Activated CD4-positive, alpha-beta T cell treated with anti-CD3 and anti-CD28 coated beads, Interleukin-2, amount 10 ng/mL, durations not matched to agents 24 days and 14 days (primary cell): ENCODE data around the gene ATOH8. TPM values are rescaled to one million over a fixed set of nuclear protein-coding genes. Genes with fewer than 3 reads are reported as not detected.
"Not testable (repeated sequence)": the region's sequence is repeated elsewhere in the genome, so short reads cannot be mapped to it uniquely, and the experiment has no call there.

Experiments
- DNase-seq: peaks from one replicate; pipeline ENCODE4 v3.0.0; 2022
- H3K27ac Mint-ChIP-seq: one replicate; pipeline ENCODE4 v1.8.0; 2022; ENCODE audit warnings: mild to moderate bottlenecking, mixed read lengths
- H3K27me3 Mint-ChIP-seq: one replicate; pipeline ENCODE4 v1.8.0; 2022; ENCODE audit warnings: mixed read lengths
- H3K36me3 Mint-ChIP-seq: one replicate; pipeline ENCODE4 v1.8.0; 2022; ENCODE audit warnings: low read depth, mild to moderate bottlenecking, mixed read lengths
- H3K4me1 Mint-ChIP-seq: one replicate; pipeline ENCODE4 v1.8.0; 2021; ENCODE audit warnings: mixed read lengths
- H3K4me3 Mint-ChIP-seq: one replicate; pipeline ENCODE4 v1.8.0; 2022; ENCODE audit warnings: mild to moderate bottlenecking, moderate library complexity, mixed read lengths
- H3K9me3 Mint-ChIP-seq: one replicate; pipeline ENCODE4 v1.8.0; 2021; ENCODE audit warnings: mixed read lengths
- intact Hi-C: fragments of 100-400 bp; cut with micrococcal nuclease; formaldehyde crosslinking; loops from one replicate; pipeline ENCODE4 v1.15.1; 2023
- total RNA-seq: library from RNA; stranded (reverse); gene quantifications from 2 replicates; pipeline ENCODE4 v1.2.3, GENCODE V29; 2022

Gene ATOH8
- total RNA-seq, 1 donor from 2014 or later = 0.19 TPM

DNA sequence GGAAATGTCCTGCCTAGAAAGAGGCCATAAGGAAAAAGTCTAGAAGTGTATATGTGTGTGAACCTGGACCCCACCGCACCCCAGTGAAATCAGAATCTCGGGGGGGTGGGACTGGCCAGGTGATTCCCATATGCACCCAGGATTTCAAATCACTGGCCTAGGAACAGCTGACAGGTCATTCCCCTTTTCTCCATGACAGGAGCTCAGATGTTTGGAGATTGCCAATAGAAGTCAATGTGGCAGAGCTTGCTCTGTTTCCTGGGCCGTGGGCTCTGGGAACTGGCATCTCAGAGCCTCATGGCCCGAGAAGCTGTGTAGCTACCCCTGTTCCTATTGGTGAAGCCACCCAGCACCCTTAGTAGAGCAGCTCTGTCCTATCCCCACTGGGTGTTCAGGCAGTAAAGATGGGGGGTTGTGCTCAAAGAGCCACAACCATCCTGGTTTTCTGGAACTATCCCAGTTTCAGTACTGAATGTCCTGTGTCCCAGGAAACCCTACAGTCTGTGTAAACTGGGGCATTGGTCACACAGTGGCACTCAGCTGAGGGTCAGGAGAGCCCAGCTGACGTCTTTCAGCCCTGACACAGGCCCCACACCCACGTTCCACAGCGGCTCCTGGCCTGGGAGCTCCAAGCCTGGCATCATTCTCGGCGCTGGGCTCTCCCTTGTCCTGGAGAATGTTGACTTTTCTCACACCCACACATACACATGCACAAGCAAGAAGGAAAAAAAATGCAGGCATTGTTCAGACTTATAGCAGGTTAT lies 40.8 kb upstream of the ATOH8 start:
- no peak for DNase-seq
- Mint-ChIP-seq H3K9me3 (no peaks in the 10 kb centered on the region), H3K4me3 (no peak overlapping the region), H3K36me3 (no peaks in the 10 kb centered on the region), H3K27me3 (peaks cover under 1% of the 10 kb centered on the region), H3K27ac (no peak overlapping the region), H3K4me1 (peaks cover 44% of the 10 kb centered on the region)
- intact Hi-C loops = no loop called here

GRCh38 chr2:85713836-85714235 lies 40.0 kb upstream of the ATOH8 start:
- Mint-ChIP-seq H3K27me3 (peaks cover 1% of the 10 kb centered on the region), H3K4me1 (peaks cover 41% of the 10 kb centered on the region), H3K4me3 (no peak overlapping the region), H3K9me3 (no peaks in the 10 kb centered on the region), H3K36me3 (no peaks in the 10 kb centered on the region), H3K27ac (peak overlapping the region; percentile 6)
- intact Hi-C loops = no loop called here
- DNase-seq = no peak

DNA sequence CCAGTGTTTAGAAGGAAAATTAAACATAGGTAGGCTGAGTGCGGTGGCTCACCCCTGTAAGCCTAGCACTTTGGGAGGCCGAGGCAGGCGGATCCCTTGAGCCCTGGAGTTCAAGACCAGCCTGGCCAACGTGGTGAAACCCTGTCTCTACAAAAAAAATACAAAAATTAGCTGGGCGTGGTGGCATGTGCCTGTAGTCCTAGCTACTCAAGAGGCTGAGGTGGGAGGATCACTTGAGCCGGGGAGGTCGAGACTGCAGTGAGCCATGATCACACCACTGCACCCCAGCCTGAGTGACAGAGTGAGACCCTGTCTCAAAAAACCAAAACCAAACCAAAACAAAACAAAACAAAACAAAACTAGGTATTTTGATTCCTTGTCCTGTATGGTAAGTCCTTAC lies 39.4 kb upstream of the ATOH8 start:
- H3K4me1 Mint-ChIP-seq = peaks cover 37% of the 10 kb centered on the region
- H3K9me3 Mint-ChIP-seq, DNase-seq: not testable (repeated sequence)

GRCh38 chr2:85714841-85715240 lies 39.0 kb upstream of the ATOH8 start:
- Mint-ChIP-seq H3K36me3 (no peaks in the 10 kb centered on the region), H3K9me3 (no peaks in the 10 kb centered on the region), H3K4me1 (peaks cover 35% of the 10 kb centered on the region), H3K4me3 (no peak overlapping the region), H3K27ac (peak overlapping the region; percentile 52), H3K27me3 (peaks cover 5% of the 10 kb centered on the region)
- no peak for DNase-seq
- intact Hi-C loops = no loop called here

More for the DNA sequence above, 39.4 kb upstream of the ATOH8 start:
- intact Hi-C loops, H3K36me3 Mint-ChIP-seq, H3K4me3 Mint-ChIP-seq, H3K27me3 Mint-ChIP-seq, H3K27ac Mint-ChIP-seq: not testable (repeated sequence)

- Mint-ChIP-seq H3K36me3 (no peaks in the 10 kb centered on the region), H3K9me3 (peaks cover 10% of the 10 kb centered on the region), H3K4me3 (no peak overlapping the region), H3K4me1 (peaks cover 27% of the 10 kb centered on the region), H3K27me3 (peaks cover 5% of the 10 kb centered on the region), H3K27ac (no peak overlapping the region)
- no peak for DNase-seq
- intact Hi-C loops = no loop called here
Observed at GRCh38 chr2:85716346-85716914, 37.4 kb upstream of the ATOH8 start.

DNA sequence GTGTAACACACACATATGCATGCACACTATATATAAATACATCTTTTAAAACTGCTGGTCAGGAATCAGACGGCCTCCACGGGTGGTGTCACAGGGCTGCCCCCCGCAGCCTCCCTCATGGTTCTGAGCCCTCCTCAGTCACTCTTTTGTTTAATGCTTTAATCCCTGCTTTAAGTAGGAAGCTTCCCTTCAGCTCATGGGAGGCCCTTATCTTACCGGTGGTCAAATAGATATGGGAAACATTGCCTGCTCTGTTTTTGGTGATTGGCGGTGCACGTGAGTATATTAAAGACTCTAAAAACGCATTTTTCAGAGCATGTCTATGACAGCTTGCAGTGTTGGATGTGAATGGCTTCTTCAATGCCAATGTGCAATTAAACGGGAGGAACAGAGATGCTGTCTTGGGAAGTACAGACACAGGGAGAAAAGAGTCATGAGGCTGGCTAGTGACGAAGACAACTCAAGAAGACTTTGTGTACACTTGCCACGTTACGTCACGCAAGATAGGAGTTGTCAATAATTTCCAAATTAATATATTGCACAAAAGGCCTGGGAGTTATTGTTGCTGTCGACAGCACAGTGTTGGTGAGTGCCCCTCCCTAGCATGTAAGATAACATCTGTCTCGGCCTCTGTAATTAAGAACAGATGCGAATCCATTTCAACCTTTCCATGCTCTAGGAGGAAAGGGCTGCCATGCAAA lies 36.3 kb upstream of the ATOH8 start:
- Mint-ChIP-seq H3K4me3 (no peak overlapping the region), H3K27ac (no peak overlapping the region), H3K4me1 (peaks cover 27% of the 10 kb centered on the region), H3K27me3 (peaks cover 5% of the 10 kb centered on the region), H3K9me3 (peaks cover 10% of the 10 kb centered on the region), H3K36me3 (no peaks in the 10 kb centered on the region)
- DNase-seq = no peak
- intact Hi-C loops = no loop called here

DNA sequence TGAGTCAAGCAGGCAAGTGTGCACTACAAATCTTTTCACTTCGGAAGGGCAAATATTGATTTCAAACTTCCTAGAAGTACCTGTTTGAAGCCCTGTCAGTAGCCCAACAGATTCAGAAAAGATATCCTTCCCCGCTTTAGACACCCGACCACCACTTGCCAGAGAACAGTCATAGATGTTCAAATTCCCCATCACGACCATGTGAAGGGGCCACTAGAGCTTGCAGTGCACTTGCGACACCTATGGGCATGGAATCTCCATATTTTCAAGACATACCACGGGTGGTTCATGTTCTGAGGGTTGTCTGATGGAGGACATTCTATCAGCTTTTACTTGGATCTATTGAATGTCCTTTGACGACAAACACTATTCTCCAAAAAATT lies 35.8 kb upstream of the ATOH8 start:
- H3K9me3 Mint-ChIP-seq = peaks cover 10% of the 10 kb centered on the region
- no peaks in the 10 kb centered on the region for H3K36me3 Mint-ChIP-seq
- intact Hi-C loops = no loop called here
- peaks cover 25% of the 10 kb centered on the region for H3K4me1 Mint-ChIP-seq
- H3K27me3 Mint-ChIP-seq = peaks cover 5% of the 10 kb centered on the region
- H3K4me3 Mint-ChIP-seq = no peak overlapping the region
- no peak for DNase-seq
- H3K27ac Mint-ChIP-seq = no peak overlapping the region

GRCh38 chr2:85718885-85719492 lies 34.8 kb upstream of the ATOH8 start:
- H3K27ac Mint-ChIP-seq = no peak overlapping the region
- intact Hi-C loops = no loop called here

GRCh38 chr2:85719609-85720240 lies 34.1 kb upstream of the ATOH8 start:
- no peaks in the 10 kb centered on the region for H3K36me3 Mint-ChIP-seq
- H3K27ac Mint-ChIP-seq = no peak overlapping the region
- no peak overlapping the region for H3K4me3 Mint-ChIP-seq
- no peak for DNase-seq
- peaks cover 16% of the 10 kb centered on the region for H3K4me1 Mint-ChIP-seq
- intact Hi-C loops = no loop called here
- H3K27me3 Mint-ChIP-seq = peaks cover 7% of the 10 kb centered on the region
- H3K9me3 Mint-ChIP-seq = peaks cover 10% of the 10 kb centered on the region

More at GRCh38 chr2:85718885-85719492, 34.8 kb upstream of the ATOH8 start:
- DNase-seq = no peak
- Mint-ChIP-seq H3K4me3 (no peak overlapping the region), H3K27me3 (peaks cover 5% of the 10 kb centered on the region), H3K4me1 (peaks cover 21% of the 10 kb centered on the region), H3K36me3 (no peaks in the 10 kb centered on the region), H3K9me3 (peaks cover 10% of the 10 kb centered on the region)

- peaks cover 11% of the 10 kb centered on the region for H3K4me1 Mint-ChIP-seq
- no peaks in the 10 kb centered on the region for H3K36me3 Mint-ChIP-seq
- H3K9me3 Mint-ChIP-seq = peaks cover 10% of the 10 kb centered on the region
- no peak overlapping the region for H3K27ac Mint-ChIP-seq
- intact Hi-C loops = no loop called here
- no peak overlapping the region for H3K4me3 Mint-ChIP-seq
- DNase-seq = no peak
- H3K27me3 Mint-ChIP-seq = peaks cover 11% of the 10 kb centered on the region
Observed at GRCh38 chr2:85720533-85720932, 33.3 kb upstream of the ATOH8 start.

GRCh38 chr2:85721641-85722040 lies 32.1 kb upstream of the ATOH8 start:
- Mint-ChIP-seq H3K27me3 (peaks cover 15% of the 10 kb centered on the region), H3K27ac (no peak overlapping the region), H3K36me3 (no peaks in the 10 kb centered on the region), H3K4me1 (peaks cover under 1% of the 10 kb centered on the region), H3K4me3 (no peak overlapping the region), H3K9me3 (peaks cover 10% of the 10 kb centered on the region)
- no peak for DNase-seq
- intact Hi-C loops = no loop called here

GRCh38 chr2:85722519-85722918 lies 31.3 kb upstream of the ATOH8 start:
- Mint-ChIP-seq H3K36me3 (no peaks in the 10 kb centered on the region), H3K27ac (no peak overlapping the region), H3K27me3 (peaks cover 17% of the 10 kb centered on the region), H3K4me3 (no peak overlapping the region), H3K9me3 (peaks cover 10% of the 10 kb centered on the region), H3K4me1 (no peaks in the 10 kb centered on the region)
- intact Hi-C loops = no loop called here
- no peak for DNase-seq

- intact Hi-C loops = no loop called here
- Mint-ChIP-seq H3K4me1 (no peaks in the 10 kb centered on the region), H3K36me3 (no peaks in the 10 kb centered on the region), H3K27me3 (peaks cover 24% of the 10 kb centered on the region), H3K4me3 (no peak overlapping the region), H3K9me3 (peaks cover 10% of the 10 kb centered on the region), H3K27ac (no peak overlapping the region)
- DNase-seq = no peak
Observed at GRCh38 chr2:85723707-85724360, 30.0 kb upstream of the ATOH8 start.
